HT-29 (cell line): Measurements from ENCODE around the gene GSTT4. TPM values are rescaled to one million over a fixed set of nuclear protein-coding genes. Genes with fewer than 3 reads are reported as not detected.
"Not testable (repeated sequence)": the region's sequence is repeated elsewhere in the genome, so short reads cannot be mapped to it uniquely, and the experiment has no call there.

Source experiments
- DNase-seq: peaks from one replicate; pipeline ENCODE4 v3.0.0-alpha.2; 2015; ENCODE audit warnings: low spot score
- total RNA-seq: library from RNA; depleted of rRNA; stranded (reverse); fragments of >200 nt; shearing (Covaris generic); gene quantifications from 2 replicates; pipeline ENCODE4 v1.2.3, GENCODE V29; 2014; rRNA removed

GSTT4 gene
- total RNA-seq: not detected in 2 replicates

DNA sequence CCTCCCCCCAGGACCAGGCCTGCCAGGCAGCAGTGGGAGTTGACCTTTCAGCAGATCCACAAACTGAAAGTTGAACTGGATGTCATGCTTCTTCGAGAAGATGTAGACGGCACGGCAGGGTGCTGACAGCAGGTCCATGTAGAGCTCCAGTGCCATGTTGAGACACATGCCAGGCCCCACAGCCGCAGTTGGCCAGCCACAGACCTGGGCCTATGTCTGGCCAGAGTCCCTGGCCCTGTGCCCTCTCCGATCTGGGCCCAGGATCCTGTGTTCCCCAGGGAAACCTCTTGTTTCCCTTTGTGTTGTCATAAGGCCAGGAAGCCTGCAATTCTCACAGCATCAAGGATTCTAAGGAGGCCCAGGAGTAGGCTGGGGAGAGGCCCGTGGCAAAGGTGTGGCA lies at the start of gene GSTT4:
GSTT4 (minus strand) TSS at position 253 of the 400 bp plus-strand sequence; CDS start at position 156, 97 bp downstream.
- no peak for DNase-seq

- no peak for DNase-seq
These were observed 49.1 kb upstream of the GSTT4 start for GRCh38 chr22:24054356-24054755.

GRCh38 chr22:24053481-24054226 lies 48.4 kb upstream of the GSTT4 start:
- DNase-seq: no peak

GRCh38 chr22:24051568-24051967 lies 46.3 kb upstream of the GSTT4 start:
- no peak for DNase-seq

GRCh38 chr22:24051028-24051427 lies 45.8 kb upstream of the GSTT4 start:
- DNase-seq: no peak

DNA sequence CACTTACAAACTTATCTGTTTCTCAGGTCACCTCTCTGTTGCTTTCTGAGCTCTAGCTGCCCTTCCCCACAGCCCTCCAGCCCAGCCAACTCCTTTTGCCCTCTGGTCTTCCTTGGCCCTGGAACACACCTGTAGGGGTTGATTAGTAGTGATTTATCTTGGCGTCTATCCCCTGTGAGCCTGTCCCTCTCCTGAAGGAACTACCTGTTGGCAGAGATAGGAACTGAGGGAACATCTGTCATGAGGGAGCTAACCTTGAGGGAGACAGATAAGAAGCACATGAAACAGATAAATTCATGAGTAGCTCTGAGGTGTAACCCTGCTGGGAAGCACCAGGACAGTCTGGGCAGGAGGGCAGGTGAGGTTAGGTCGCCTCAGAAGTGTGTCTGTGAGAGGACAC lies 44.7 kb upstream of the GSTT4 start:
- DNase-seq: no peak

GRCh38 chr22:24049211-24049610 lies 44.0 kb upstream of the GSTT4 start:
- DNase-seq: no peak

GRCh38 chr22:24046024-24046423 lies 40.8 kb upstream of the GSTT4 start:
- DNase-seq: no peak

DNA sequence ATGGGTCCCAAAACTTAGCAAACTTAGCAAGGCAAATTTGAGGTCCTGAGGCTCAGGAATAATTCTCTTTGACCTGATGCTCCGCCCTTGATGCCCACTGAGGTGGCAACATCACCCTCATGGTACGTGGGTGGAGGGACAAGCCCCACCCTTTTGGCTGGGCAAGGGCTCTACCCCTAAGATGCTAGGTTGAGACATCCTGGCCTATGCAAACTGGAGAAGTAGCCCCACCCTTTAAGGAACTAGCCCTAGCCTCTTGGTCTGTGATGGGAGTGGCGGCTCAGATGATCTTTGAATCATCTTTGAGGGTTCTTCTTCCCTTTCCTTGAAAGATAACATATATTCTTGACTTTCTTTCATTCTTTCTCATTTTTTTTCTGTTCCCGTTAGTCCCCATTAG lies 38.7 kb upstream of the GSTT4 start:
- DNase-seq: no peak

DNA sequence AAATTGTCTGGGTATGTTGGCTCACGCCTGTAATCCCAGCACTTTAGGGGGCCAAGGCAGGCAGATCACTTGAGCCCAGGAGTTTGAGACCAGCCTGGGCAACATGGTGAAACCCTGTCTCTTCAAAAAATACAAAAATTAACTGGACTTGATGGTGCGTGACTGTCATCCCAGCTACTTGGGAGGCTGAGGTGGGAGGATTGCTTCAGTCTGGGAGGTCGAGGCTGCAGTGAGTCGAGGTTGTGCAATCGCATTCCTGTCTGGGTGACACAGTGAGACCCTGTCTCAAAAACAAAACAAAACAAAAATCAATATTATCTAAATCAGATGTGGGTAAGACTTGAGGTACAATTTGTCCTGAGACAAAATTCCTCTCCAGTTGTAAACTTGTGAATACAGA lies 38.2 kb upstream of the GSTT4 start:
- not testable (repeated sequence) for DNase-seq

DNA sequence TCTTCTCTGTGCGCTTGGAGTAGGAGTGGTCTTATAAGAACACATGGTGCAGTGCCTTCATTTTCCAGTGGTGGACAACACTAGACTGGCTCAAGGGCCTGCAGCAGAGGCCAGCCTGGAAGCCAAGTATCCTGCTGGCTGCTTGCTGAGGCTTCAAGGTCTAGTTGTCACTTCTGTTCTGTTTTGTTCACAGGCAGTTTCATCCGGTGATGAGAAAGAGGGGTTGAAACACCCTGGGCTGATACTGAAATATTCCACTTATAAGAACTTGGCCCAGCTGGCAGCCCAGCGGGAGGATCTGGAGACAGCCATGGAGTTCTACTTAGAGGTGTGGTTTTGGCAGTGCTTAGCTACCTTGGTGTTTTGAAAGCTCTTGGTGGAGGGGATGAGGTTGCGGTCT lies 35.7 kb upstream of the GSTT4 start:
- DNase-seq: no peak

GRCh38 chr22:24039046-24039445 lies 33.8 kb upstream of the GSTT4 start:
- DNase-seq: no peak

DNA sequence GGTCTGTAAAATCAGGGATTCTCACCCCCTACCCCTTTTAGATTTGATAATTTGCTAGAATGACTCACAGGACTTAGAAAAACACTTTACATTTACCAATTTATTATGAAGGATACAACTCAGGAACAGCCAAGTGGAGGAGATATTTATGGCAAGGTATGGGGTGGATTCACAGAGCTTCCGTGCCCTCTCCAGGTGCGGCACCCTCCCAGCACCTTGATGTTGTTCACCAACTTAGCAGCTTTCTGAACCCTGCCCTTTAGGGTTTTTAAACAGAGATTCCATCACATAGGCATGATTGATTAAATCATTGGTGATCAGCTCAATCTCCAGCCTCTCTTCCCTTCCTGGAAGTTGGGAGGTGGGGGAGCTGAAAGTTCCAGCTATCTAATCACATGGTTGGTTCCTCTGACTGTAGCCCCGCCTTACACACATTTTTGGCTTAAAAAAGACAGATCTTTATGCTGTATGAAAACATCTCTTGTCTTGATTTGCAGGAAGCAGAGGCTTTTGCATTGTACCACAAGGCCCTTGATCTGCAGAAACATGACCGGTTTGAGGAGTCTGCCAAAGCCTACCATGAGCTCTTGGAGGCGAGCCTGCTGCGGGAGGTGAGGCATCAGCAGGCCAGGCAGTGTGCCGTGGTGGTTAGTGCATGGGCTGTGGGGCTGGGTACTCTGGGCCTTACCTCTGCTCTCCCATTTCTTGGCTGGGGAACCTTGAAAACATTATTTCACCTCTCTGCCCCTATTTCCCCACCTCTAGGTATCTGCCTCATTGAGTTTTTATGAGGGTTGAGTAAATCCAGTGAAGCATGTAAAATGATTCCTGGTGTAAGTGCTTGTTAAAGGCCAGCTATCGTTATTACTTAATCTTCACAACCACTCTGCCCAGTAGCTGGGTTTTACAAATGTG lies 32.9 kb upstream of the GSTT4 start:
- no peak for DNase-seq

DNA sequence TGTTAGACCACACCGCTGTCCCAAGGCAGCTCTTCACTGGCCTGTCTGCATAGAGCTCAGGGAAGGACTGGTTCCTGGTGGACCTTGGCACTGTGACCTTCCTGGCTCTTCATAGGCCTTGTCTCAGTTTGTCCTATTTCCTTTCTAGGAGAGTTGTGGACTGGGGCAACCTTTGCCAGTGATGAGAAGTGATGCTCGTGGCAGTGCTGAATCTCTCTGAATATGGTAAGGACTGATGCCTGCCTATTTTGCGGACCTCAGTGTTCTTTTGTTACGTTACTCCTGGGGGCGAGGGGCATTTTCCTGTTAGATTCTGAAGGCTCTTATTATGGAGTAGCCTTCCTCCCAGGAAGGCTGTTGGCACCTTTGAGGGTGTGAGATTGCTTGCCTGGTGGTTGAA lies 30.0 kb upstream of the GSTT4 start:
- no peak for DNase-seq

DNA sequence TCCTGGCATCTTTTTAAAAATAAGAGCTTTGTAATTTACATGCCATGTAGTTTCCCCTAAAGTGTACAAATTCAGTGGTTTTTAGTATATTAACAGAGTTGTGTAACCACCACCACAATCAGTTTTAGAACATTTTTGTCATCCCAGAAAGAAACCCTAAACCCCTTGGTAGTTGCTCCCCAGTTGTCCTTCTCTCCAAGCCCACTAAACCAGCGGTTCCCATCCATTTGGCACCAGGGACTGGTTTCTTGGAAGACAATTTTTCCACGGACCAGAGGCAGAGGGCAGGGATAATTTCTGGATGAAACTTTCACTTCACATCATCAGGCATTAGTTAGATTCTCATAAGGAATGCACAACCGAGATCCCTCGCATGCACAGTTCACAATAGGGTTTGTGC lies 28.5 kb upstream of the GSTT4 start:
- no peak for DNase-seq

- no peak for DNase-seq
These were observed 25.0 kb upstream of the GSTT4 start for GRCh38 chr22:24030186-24030702.

GRCh38 chr22:24029304-24029703 lies 24.1 kb upstream of the GSTT4 start:
- no peak for DNase-seq

GRCh38 chr22:24028533-24028932 lies 23.3 kb upstream of the GSTT4 start:
- no peak for DNase-seq

- DNase-seq: no peak
These were observed 22.7 kb upstream of the GSTT4 start for GRCh38 chr22:24027991-24028390.

GRCh38 chr22:24027389-24027975 lies 22.2 kb upstream of the GSTT4 start:
- DNase-seq: no peak

DNA sequence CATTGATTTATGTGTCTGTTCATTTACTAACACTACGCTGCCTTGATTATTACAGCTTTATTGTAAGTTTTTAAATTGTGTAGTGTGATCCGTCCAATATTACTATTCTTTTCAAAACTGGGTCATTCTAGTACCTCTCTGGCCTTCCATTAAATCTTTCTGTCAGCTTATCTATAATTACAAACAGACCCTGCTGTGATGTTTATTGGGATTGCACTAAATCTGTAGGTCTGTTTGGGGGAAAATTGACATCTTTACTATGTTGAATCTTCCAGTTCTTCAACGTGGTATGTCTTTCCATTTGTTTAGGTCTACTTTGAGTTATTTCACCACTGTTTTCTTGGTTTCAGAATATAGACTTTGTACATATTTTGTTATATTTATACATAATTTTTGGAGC lies 21.5 kb upstream of the GSTT4 start:
- DNase-seq: no peak

GRCh38 chr22:24026056-24026455 lies 20.8 kb upstream of the GSTT4 start:
- DNase-seq: no peak
